ENCODE results near the gene SLC52A1. TPM values are rescaled to one million over a fixed set of nuclear protein-coding genes. Genes with fewer than 3 reads are reported as not detected.

SLC52A1 gene
- total RNA-seq, 4 donors from 2014 or later: 12.9 to 50.8 (median 45.3) TPM; not detected in 1

DNA sequence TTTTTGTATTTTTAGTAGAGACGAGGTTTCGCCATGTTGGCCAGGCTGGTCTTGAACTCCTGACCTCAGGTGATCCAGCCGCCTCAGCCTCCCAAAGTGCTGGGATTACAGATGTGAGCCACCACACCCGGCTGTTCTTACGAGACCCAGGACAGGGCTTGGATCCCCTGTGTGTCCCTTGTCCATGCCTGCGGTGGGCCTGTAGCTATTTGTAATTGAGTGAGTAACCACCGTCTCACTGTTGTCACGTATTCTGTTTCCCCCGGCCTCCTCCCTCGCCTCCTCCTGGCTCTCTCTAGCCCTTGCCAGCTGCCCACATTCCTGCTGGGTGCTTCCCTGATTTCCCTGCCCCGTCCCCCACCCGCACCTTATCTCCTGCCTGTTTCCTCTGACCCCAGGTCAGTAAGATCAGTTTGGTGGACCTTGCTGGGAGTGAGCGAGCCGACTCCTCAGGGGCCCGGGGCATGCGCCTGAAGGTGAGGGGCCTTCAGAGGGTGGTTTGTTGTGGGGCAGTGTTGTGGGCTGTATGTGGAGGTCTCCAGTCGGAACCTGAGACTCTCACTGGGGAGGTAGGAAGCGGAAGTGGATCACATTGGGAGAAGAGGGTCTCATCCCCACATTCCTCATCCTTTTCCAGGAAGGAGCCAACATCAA is 31.9 kb downstream of the SLC52A1 start:
- Histone ChIP-seq H3K27me3 (no peaks in the 10 kb centered on the region), H3K4me3 (no peak overlapping the region), H3K9me3 (no peaks in the 10 kb centered on the region), H3K36me3 (peaks cover 0 to 80% (median 0%) of the 10 kb centered on the region in 3 donors), H3K4me1 (peaks cover 3 to 24% (median 7%) of the 10 kb centered on the region in 4 donors), H3K27ac (no peak overlapping the region)
- DNase-seq: no peak
- no peak for TF ChIP-seq POLR2A (IDR thresholded peaks at IDR 0.05)
- TF ChIP-seq, protein P1, sequence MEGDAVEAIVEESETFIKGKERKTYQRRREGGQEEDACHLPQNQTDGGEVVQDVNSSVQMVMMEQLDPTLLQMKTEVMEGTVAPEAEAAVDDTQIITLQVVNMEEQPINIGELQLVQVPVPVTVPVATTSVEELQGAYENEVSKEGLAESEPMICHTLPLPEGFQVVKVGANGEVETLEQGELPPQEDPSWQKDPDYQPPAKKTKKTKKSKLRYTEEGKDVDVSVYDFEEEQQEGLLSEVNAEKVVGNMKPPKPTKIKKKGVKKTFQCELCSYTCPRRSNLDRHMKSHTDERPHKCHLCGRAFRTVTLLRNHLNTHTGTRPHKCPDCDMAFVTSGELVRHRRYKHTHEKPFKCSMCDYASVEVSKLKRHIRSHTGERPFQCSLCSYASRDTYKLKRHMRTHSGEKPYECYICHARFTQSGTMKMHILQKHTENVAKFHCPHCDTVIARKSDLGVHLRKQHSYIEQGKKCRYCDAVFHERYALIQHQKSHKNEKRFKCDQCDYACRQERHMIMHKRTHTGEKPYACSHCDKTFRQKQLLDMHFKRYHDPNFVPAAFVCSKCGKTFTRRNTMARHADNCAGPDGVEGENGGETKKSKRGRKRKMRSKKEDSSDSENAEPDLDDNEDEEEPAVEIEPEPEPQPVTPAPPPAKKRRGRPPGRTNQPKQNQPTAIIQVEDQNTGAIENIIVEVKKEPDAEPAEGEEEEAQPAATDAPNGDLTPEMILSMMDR (IDR thresholded peaks at IDR 0.05): no peak

DNA sequence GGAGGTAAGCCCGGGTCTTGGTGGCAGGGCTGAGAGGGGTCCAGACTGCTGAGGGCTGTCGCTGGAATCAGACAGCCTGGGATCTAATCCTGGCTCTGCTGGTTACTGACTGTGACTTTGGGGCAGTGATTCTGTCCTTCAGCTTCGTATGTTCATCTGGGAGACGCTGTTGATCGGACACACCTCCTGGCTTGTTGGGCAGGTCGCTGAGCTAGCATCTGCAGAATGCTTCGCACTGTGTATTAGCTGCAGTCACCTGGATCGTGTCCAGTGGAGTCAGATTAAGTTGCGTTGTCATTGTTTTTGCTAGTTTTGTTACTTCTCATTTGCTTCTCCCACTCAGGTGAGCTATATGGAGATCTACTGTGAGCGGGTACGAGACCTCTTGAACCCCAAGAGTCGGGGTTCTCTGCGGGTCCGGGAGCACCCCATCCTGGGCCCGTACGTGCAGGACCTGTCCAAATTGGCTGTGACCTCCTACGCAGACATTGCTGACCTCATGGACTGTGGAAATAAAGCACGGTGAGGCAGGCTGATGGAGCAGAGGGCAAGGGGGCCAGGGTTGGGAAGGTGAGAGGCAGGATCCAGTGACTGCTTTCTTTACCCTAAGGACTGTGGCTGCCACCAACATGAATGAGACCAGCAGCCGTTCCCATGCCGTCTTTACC is 33.0 kb downstream of the SLC52A1 start:
- Histone ChIP-seq H3K4me3 (no peak overlapping the region), H3K27ac (no peak overlapping the region), H3K27me3 (no peaks in the 10 kb centered on the region), H3K4me1 (peaks cover 3 to 24% (median 7%) of the 10 kb centered on the region in 4 donors), H3K9me3 (no peaks in the 10 kb centered on the region), H3K36me3 (peaks cover 0 to 70% (median 0%) of the 10 kb centered on the region in 3 donors)
- DNase-seq: no peak
- TF ChIP-seq POLR2A (IDR thresholded peaks at IDR 0.05): no peak
- TF ChIP-seq, protein P1 (IDR thresholded peaks at IDR 0.05): no peak

DNA sequence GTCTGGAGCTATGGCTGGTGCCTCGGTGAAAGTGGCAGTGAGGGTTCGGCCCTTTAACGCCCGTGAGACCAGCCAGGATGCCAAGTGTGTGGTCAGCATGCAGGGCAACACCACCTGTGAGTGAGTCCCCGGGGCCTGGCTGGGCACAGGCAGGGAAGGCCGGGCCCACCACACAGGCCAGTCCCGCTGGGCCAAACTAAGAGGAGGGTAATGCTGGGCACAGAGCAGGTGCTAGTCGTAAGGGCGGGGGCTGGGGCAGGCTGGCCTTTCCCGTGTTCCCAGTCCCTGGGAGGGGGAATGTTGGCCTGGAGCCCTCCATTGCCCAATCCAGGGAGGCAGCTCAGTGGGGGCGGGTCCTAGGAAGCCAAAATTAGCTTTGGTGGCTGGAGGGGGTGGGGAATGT is 35.0 kb downstream of the SLC52A1 start:
- H3K36me3 ChIP-seq: peaks cover 0 to 49% (median 0%) of the 10 kb centered on the region in 3 donors
- no peak overlapping the region for H3K27ac ChIP-seq
- H3K9me3 ChIP-seq: no peaks in the 10 kb centered on the region
- peaks cover 3 to 31% (median 10%) of the 10 kb centered on the region in 4 donors for H3K4me1 ChIP-seq
- no peaks in the 10 kb centered on the region for H3K27me3 ChIP-seq
- no peak for TF ChIP-seq POLR2A (IDR thresholded peaks at IDR 0.05)
- TF ChIP-seq, protein P1 (IDR thresholded peaks at IDR 0.05): no peak
- peak overlapping the region in 1 of 4 donors; percentile 97 for H3K4me3 ChIP-seq
- peak in 1 of 3 donors; percentile 65 for DNase-seq

DNA sequence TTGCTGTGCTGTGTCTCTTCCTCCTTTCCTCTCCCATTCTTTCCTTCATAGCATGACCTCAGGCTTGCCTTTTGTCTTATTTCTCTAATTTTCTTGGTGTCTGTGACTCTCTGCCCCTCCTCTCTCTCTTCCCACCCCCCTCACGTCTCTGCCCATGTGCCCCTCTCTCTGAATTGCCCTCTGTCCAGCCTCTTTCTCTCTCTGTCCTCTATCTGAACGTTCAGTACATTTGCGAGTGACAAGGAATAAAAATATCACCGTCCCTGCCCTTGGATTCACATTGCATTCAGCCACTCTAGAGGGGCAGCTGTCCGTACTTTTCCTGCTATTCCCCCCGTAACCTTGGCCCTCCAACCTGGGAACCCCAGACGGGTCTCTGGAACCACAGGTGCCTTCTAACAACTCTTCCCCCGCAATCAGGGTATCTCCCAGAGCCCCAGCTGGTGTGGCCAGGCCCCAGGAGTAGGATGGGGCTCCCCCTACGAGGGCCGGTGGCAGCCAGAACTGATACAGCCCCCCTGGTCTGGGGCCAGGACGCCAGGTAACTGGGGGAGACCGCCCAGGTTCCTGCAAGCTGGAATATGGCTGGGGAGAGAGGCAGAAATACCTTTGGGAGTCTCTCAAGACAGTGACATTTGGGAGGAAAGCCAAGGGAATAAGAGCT is 35.7 kb downstream of the SLC52A1 start:
- H3K9me3 ChIP-seq: no peaks in the 10 kb centered on the region
- no peak for TF ChIP-seq POLR2A (IDR thresholded peaks at IDR 0.05)
- TF ChIP-seq, protein P1 (IDR thresholded peaks at IDR 0.05): no peak
- H3K36me3 ChIP-seq: peaks cover 0 to 43% (median 0%) of the 10 kb centered on the region in 3 donors
- DNase-seq: no peak
- H3K27me3 ChIP-seq: no peaks in the 10 kb centered on the region
- H3K4me1 ChIP-seq: peaks cover 3 to 31% (median 10%) of the 10 kb centered on the region in 4 donors
- H3K27ac ChIP-seq: peak overlapping the region in 3 of 4 donors; percentile 76 to 88 (median 88)
- H3K4me3 ChIP-seq: peak overlapping the region; percentile 85 to 99 (median 95)

DNA sequence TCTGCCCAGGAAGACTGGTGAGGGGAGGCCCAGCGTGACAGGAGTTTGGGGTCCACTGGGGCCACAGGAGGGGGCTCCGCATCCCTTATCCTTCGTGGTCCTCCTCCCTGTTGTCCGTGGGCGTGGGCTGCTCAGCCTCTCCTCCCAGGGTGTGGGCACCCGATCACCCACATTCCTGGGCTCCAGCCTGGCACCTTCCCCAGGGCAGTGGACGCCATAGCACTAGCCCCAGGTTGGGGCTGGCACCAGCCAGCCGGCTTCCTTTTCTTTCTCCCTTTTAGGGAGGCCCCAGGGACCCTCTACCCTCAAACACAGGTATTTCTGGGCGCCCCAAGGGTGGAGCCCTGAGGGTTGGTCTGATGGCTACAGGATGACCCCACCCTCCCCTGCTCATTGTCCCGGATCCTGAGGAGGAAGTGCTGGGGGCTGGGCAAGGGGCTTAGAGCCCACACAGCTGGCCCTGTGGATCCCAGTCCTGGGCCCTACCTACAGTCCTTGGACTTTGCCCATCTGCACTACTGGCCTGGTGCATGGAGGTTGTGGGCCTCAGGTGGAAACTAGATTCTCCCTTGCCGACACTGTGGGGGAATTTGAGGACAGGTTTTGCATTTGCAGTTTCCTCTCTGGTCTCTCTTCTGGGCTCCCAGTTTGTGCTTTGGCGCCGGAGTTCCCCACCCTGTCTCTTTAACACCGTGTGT is 36.3 kb downstream of the SLC52A1 start:
- peaks cover 3 to 31% (median 10%) of the 10 kb centered on the region in 4 donors for H3K4me1 ChIP-seq
- TF ChIP-seq, protein P1 (IDR thresholded peaks at IDR 0.05): no peak
- TF ChIP-seq POLR2A (IDR thresholded peaks at IDR 0.05): peak in 1 of 2 donors; percentile 12
- H3K27me3 ChIP-seq: no peaks in the 10 kb centered on the region
- DNase-seq: peak in 2 of 3 donors; percentile 75
- H3K36me3 ChIP-seq: peaks cover 0 to 36% (median 0%) of the 10 kb centered on the region in 3 donors
- peak overlapping the region; percentile 76 to 88 (median 87) for H3K27ac ChIP-seq
- peak overlapping the region; percentile 85 to 99 (median 95) for H3K4me3 ChIP-seq
- no peaks in the 10 kb centered on the region for H3K9me3 ChIP-seq
